IMR-90 (cell line): Measurements from ENCODE around the gene KRTAP20-1. TPM values are rescaled to one million over a fixed set of nuclear protein-coding genes. Genes with fewer than 3 reads are reported as not detected.

Source experiments
- ATAC-seq: fragments of 200-7000 bp; cut with Tn5 transposase; 2 replicates; pipeline ENCODE4 v1.9.1; 2020; ENCODE audit warnings: low read depth, mild to moderate bottlenecking, moderate library complexity
- BruUV-seq: library from RNA; stranded (reverse); fragments of 400-500 nt; replicated peaks from 2 replicates; lab custom pipeline; 2021; lab: Mats Ljungman, UMichigan
- CTCF ChIA-PET: fragments of 300-600 bp; formaldehyde crosslinking; extraction: SDS; loops from one replicate; lab custom pipeline; 2021; ENCODE audit warnings: antibody characterized with exemption; lab: Yijun Ruan, JAX
- POLR2A ChIA-PET: fragments of 300-600 bp; sonication (Branson Sonifier 250); formaldehyde crosslinking; loops from one replicate; lab custom pipeline; 2022; ENCODE audit warnings: antibody characterized with exemption; ENCODE audit not compliant: unreplicated experiment; lab: Charles Lee
- DNase-seq: peaks from one replicate; pipeline ENCODE4 v3.0.0; 2013
- H2AFZ ChIP-seq: replicated peaks from 2 replicates; pipeline ENCODE3; 2013; ENCODE audit warnings: low read length, mild to moderate bottlenecking; ENCODE audit not compliant: poor library complexity
- H2AK5ac ChIP-seq: 2 replicates; pipeline ENCODE4 v1.6.1; 2013; ENCODE audit warnings: low read depth, low read length, inconsistent platforms
- H2AK9ac ChIP-seq: replicated peaks from 2 replicates; pipeline ENCODE3; 2013; ENCODE audit warnings: mild to moderate bottlenecking, low read depth, low read length, moderate library complexity; ENCODE audit not compliant: poor library complexity
- H2BK120ac ChIP-seq: 2 replicates; pipeline ENCODE4 v1.6.1; 2013; ENCODE audit warnings: low read depth, low read length, inconsistent platforms
- H2BK15ac ChIP-seq: 3 replicates; pipeline ENCODE4 v1.6.1; 2013; ENCODE audit warnings: low read depth, low read length, inconsistent platforms
- H2BK20ac ChIP-seq: 2 replicates; pipeline ENCODE4 v1.6.1; 2013; ENCODE audit warnings: low read depth, mild to moderate bottlenecking, inconsistent platforms, low read length, moderate library complexity
- H2BK5ac ChIP-seq: 2 replicates; pipeline ENCODE4 v1.6.1; 2013; ENCODE audit warnings: mild to moderate bottlenecking, low read depth, low read length, inconsistent platforms; ENCODE audit not compliant: poor library complexity, severe bottlenecking
- H3K14ac ChIP-seq: replicated peaks from 2 replicates; pipeline ENCODE4 v1.6.1; 2013; ENCODE audit warnings: low read depth, low read length, inconsistent platforms
- H3K18ac ChIP-seq: 2 replicates; pipeline ENCODE4 v1.6.1; 2013; ENCODE audit warnings: low read depth, low read length, control low read depth
- H3K23ac ChIP-seq: 2 replicates; pipeline ENCODE4 v1.6.1; 2013; ENCODE audit warnings: low read depth, low read length, inconsistent platforms
- H3K27ac ChIP-seq: 2 replicates; pipeline ENCODE4 v1.5.1; 2013; ENCODE audit warnings: mild to moderate bottlenecking, control low read depth, low read length; ENCODE audit not compliant: insufficient read depth
- H3K27me3 ChIP-seq: 2 replicates; pipeline ENCODE4 v1.6.1; 2013; ENCODE audit warnings: low read length; ENCODE audit not compliant: control insufficient read depth, insufficient read depth
- H3K36me3 ChIP-seq: 2 replicates; pipeline ENCODE4 v1.6.1; 2013; ENCODE audit warnings: low read length, mixed read lengths; ENCODE audit not compliant: control insufficient read depth, insufficient read depth
- H3K4ac ChIP-seq: 2 replicates; pipeline ENCODE4 v1.6.1; 2013; ENCODE audit warnings: low read depth, low read length, inconsistent platforms
- H3K4me1 ChIP-seq: 2 replicates; pipeline ENCODE4 v1.6.1; 2013; ENCODE audit warnings: low read length, mixed read lengths; ENCODE audit not compliant: control insufficient read depth, insufficient read depth
- H3K4me2 ChIP-seq: 2 replicates; pipeline ENCODE4 v1.6.1; 2013; ENCODE audit warnings: low read depth, mild to moderate bottlenecking, control low read depth, low read length, moderate library complexity
- H3K4me3 ChIP-seq: 2 replicates; pipeline ENCODE4 v1.5.1; 2013; ENCODE audit warnings: low read depth, mild to moderate bottlenecking, control low read depth, low read length, moderate library complexity; ENCODE audit not compliant: insufficient read depth
- H3K56ac ChIP-seq: 2 replicates; pipeline ENCODE4 v1.6.1; 2013; ENCODE audit warnings: low read length, inconsistent platforms; ENCODE audit not compliant: insufficient read depth; ENCODE audit errors: extremely low read depth
- H3K79me1 ChIP-seq, 2 experiments: 2 replicates each; pipeline ENCODE4 v1.6.1; 2013; ENCODE audit warnings: low read length in 2 of 2, inconsistent platforms in 1 of 2, low read depth in 1 of 2
- H3K9ac ChIP-seq: 2 replicates; pipeline ENCODE4 v1.6.1; 2013; ENCODE audit warnings: low read depth, low read length, control low read depth
- H3K9me1 ChIP-seq: 2 replicates; pipeline ENCODE4 v1.6.1; 2013; ENCODE audit warnings: low read length, inconsistent platforms; ENCODE audit not compliant: insufficient read depth
- H3K9me3 ChIP-seq: 2 replicates; pipeline ENCODE4 v1.6.1; 2013; ENCODE audit warnings: low read length; ENCODE audit not compliant: control insufficient read depth, insufficient read depth
- H4K20me1 ChIP-seq: 2 replicates; pipeline ENCODE4 v1.6.1; 2013; ENCODE audit warnings: low read length, inconsistent platforms; ENCODE audit not compliant: insufficient read depth
- H4K5ac ChIP-seq: 2 replicates; pipeline ENCODE4 v1.6.1; 2013; ENCODE audit warnings: mild to moderate bottlenecking, low read depth, low read length, control low read depth
- H4K8ac ChIP-seq, 2 experiments: 2 replicates each; pipeline ENCODE4 v1.6.1; 2013; ENCODE audit warnings: low read depth in 2 of 2, low read length in 2 of 2, control low read depth in 1 of 2, inconsistent platforms in 1 of 2
- H4K91ac ChIP-seq: 2 replicates; pipeline ENCODE4 v1.6.1; 2013; ENCODE audit warnings: low read depth, low read length, inconsistent platforms; ENCODE audit not compliant: insufficient read depth
- FOS ChIP-seq: fragments of 150-350 bp; IDR thresholded peaks from 2 replicates; pipeline ENCODE4 v1.6.1; 2016; ENCODE audit warnings: low read depth, low read length
- MXI1 ChIP-seq: IDR thresholded peaks from 2 replicates; pipeline ENCODE4 v1.6.1; 2012; ENCODE audit warnings: low read depth, mild to moderate bottlenecking, low read length, moderate library complexity, borderline replicate concordance
- WGBS, 2 experiments: methylation state at CpG; one replicate each; pipeline versions ENCODE4 v1.1.5 to v1.1.7; 2013; ENCODE audit warnings: missing lambda C conversion rate in 2 of 2; ENCODE audit not compliant: insufficient read length in 1 of 2; ENCODE audit errors: extremely low coverage in 2 of 2; 5-methylcytosine and 5-hydroxymethylcytosine counted together
- dilution Hi-C: fragments of 300-500 bp; cut with HindIII; formaldehyde crosslinking; loops from one replicate; pipeline ENCODE4 v1.14.3; 2018; ENCODE audit warnings: low sequenced_read_pairs; ENCODE audit not compliant: unreplicated experiment
- in situ Hi-C: fragments of 300-500 bp; cut with MboI; formaldehyde crosslinking; loops from 3 replicates; pipeline ENCODE4 v1.14.3; 2019; ENCODE audit warnings: low sequenced_read_pairs, inconsistent platforms, mixed read lengths
- intact Hi-C: fragments of 100-400 bp; cut with micrococcal nuclease; formaldehyde crosslinking; loops from 2 replicates; pipeline ENCODE4 v1.10.0; 2022
- polyA plus RNA-seq, 3 experiments: library from polyadenylated mRNA; depleted of rRNA; stranded (reverse); fragments of >200 nt; gene quantifications; 2 replicates each; pipeline ENCODE4 v1.2.3, GENCODE V29; 2012; ENCODE audit warnings: low replicate concordance in 1 of 3
- total RNA-seq: library from RNA; depleted of rRNA; stranded (reverse); fragments of >200 nt; gene quantifications from 2 replicates; pipeline ENCODE4 v1.2.3, GENCODE V29; 2012
- TF ChIP-seq, protein P1 (sequence below): fragments of 150-350 bp; IDR thresholded peaks from 2 replicates; pipeline ENCODE4 v1.6.1; 2017; ENCODE audit warnings: mild to moderate bottlenecking, antibody characterized with exemption, low read length, low read depth

Gene KRTAP20-1
- total and polyA plus RNA-seq, 2 of the 4 experiments (the other 2 are of a cell fraction): not detected

DNA sequence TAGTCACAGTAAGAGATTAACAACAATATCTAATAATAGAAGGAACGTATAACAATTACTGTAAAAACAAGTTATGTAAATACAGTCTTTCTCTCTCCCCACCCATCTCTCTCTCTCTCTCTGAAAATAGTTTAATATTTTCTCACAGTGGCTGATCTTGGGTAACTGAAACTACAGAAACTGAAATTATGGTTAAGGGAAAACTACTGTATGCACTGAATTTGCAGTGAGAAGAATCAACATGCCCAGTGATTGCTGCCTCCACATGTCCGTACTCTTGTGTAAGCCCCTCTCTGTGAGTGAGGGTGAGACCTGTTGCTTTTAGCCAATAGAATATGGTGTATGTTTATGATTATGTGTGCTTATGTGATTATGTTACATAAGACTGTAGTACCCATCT lies 4.1 kb upstream of the KRTAP20-1 start:
- ATAC-seq (no peak), DNase-seq (no peak)
- H2AK5ac ChIP-seq: no peak overlapping the region
- H3K14ac ChIP-seq: no peak overlapping the region
- ChIA-PET POLR2A (no interaction called here), CTCF (no interaction called here)
- H3K27me3 ChIP-seq: no peaks in the 10 kb centered on the region
- no peak overlapping the region for H3K18ac ChIP-seq
- no peak overlapping the region for H2BK15ac ChIP-seq
- H2AFZ ChIP-seq: no peak overlapping the region
- H2BK5ac ChIP-seq: no peak overlapping the region
- H4K5ac ChIP-seq: no peak overlapping the region
- H4K8ac ChIP-seq: no peak overlapping the region
- in situ Hi-C loops (no loop called here), dilution Hi-C loops (no loop called here), intact Hi-C loops (no loop called here)
- H3K9ac ChIP-seq: no peak overlapping the region
- no peak overlapping the region for H3K56ac ChIP-seq
- H3K4ac ChIP-seq: no peak overlapping the region
- no peak overlapping the region for H4K91ac ChIP-seq
- H3K4me2 ChIP-seq: no peak overlapping the region
- no CpG with 5 or more reads among the region's 2 CpGs for WGBS, 2 experiments
- BruUV-seq: no TSS peak
- H3K27ac ChIP-seq: no peak overlapping the region
- no peaks in the 10 kb centered on the region for H3K36me3 ChIP-seq
- H2BK20ac ChIP-seq: no peak overlapping the region
- no peaks in the 10 kb centered on the region for H3K4me1 ChIP-seq
- H3K9me1 ChIP-seq: no peaks in the 10 kb centered on the region
- peaks cover 14% of the 10 kb centered on the region for H3K9me3 ChIP-seq
- H3K23ac ChIP-seq: no peak overlapping the region
- H2AK9ac ChIP-seq: no peak overlapping the region
- H3K4me3 ChIP-seq: no peak overlapping the region
- H3K79me1 ChIP-seq: no peaks in the 10 kb centered on the region
- TF ChIP-seq MXI1: no peak
- no peak for TF ChIP-seq FOS
- TF ChIP-seq, protein P1, sequence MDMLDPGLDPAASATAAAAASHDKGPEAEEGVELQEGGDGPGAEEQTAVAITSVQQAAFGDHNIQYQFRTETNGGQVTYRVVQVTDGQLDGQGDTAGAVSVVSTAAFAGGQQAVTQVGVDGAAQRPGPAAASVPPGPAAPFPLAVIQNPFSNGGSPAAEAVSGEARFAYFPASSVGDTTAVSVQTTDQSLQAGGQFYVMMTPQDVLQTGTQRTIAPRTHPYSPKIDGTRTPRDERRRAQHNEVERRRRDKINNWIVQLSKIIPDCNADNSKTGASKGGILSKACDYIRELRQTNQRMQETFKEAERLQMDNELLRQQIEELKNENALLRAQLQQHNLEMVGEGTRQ: no peak
- no peak overlapping the region for H2BK120ac ChIP-seq
- H4K20me1 ChIP-seq: no peaks in the 10 kb centered on the region
